UCSD-AML1 (cell line): Measurements from ENCODE around the gene DLGAP1.

Source experiments
- DNase-seq: peaks from one replicate; lab custom pipeline; 2025; ENCODE audit not compliant: unreplicated experiment; lab: John Stamatoyannopoulos, UW

The DLGAP1 gene

GRCh38 chr18:3526421-3527354 lies 928.4 kb downstream of the DLGAP1 start:
- no peak for DNase-seq

GRCh38 chr18:3525870-3526420 lies 929.2 kb downstream of the DLGAP1 start:
- peak; percentile 50 for DNase-seq

GRCh38 chr18:3524706-3525105 lies 930.4 kb downstream of the DLGAP1 start:
- no peak for DNase-seq

- DNase-seq: no peak
These were observed 934.6 kb downstream of the DLGAP1 start for GRCh38 chr18:3520230-3521085.

- no peak for DNase-seq
These were observed 940.5 kb downstream of the DLGAP1 start for GRCh38 chr18:3514312-3515216.

GRCh38 chr18:3513481-3513880 lies 941.6 kb downstream of the DLGAP1 start:
- DNase-seq: no peak

GRCh38 chr18:3511980-3512379 lies 943.1 kb downstream of the DLGAP1 start:
- no peak for DNase-seq

GRCh38 chr18:3510896-3511295 lies 944.2 kb downstream of the DLGAP1 start:
- DNase-seq: no peak

- DNase-seq: no peak
These were observed 945.1 kb downstream of the DLGAP1 start for GRCh38 chr18:3510024-3510423.

- no peak for DNase-seq
These were observed 946.2 kb downstream of the DLGAP1 start for GRCh38 chr18:3508576-3509549.

GRCh38 chr18:3504637-3505036 lies 950.5 kb downstream of the DLGAP1 start:
- DNase-seq: no peak

- DNase-seq: no peak
These were observed 952.5 kb downstream of the DLGAP1 start for GRCh38 chr18:3502650-3503049.

GRCh38 chr18:3500016-3500415 lies 955.1 kb downstream of the DLGAP1 start:
- DNase-seq: no peak

GRCh38 chr18:3499501-3499900 lies 955.6 kb downstream of the DLGAP1 start:
- peak; percentile 17 for DNase-seq

GRCh38 chr18:3498698-3499471 lies 956.2 kb downstream of the DLGAP1 start:
- no peak for DNase-seq

- no peak for DNase-seq
These were observed 959.2 kb downstream of the DLGAP1 start for GRCh38 chr18:3495691-3496430.

GRCh38 chr18:3494569-3494968 lies 960.5 kb downstream of the DLGAP1 start:
- no peak for DNase-seq

- no peak for DNase-seq
These were observed 960.9 kb downstream of the DLGAP1 start for GRCh38 chr18:3494245-3494526.
